Stimulated activated CD8-positive, alpha-beta memory T cell treated with anti-CD3 and anti-CD28 coated beads, Interleukin-12 subunit alpha, Interleukin-12 subunit beta, amount 100 ng/mL, for 1 hour (primary cell): Measurements from ENCODE around the gene PER3.
"Not testable (repeated sequence)": the region's sequence is repeated elsewhere in the genome, so short reads cannot be mapped to it uniquely, and the experiment has no call there.

Source experiments
- DNase-seq: peaks from one replicate; pipeline ENCODE4 v3.0.0-alpha.2; 2020; ENCODE audit warnings: low read depth

Gene PER3

DNA sequence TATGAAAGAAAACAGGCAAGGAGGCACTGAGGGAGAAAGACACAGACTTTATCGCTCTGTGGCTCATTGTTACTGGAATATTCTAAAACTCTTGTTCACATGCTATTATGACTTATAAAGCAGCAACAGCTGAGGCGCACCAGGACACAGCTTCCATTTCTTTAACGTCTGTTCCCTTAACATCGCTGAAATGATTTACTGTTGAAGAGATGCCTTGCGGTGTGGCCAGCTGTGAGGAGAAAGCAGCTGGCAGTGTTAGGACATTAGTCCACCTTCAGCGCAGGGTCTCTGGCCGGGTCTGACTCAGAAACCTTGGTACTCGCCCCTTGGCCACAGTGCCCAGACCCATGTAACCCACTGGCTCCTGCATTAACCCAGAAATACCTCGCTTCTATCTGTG lies 3.1 kb upstream of the PER3 start:
- no peak for DNase-seq

DNA sequence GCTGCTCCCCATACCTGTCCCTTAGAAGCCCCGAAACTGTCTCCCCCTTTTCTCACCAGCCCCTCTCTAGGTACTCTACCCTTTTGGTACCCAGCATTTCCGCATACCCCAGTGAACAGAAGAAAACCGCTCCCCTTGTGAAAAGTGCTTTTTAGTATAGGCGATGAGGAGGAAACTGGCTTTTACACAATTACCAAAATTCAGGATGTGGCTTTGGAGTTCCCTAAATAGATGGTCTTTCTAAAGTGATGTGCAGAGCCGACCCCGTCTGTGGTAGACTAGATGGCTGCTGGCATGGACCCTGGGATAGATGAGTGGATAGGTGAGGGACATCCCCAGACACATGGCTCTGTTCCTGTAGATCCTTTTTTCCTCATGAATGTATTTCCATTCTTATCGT lies 2.6 kb upstream of the PER3 start:
- DNase-seq: no peak

DNA sequence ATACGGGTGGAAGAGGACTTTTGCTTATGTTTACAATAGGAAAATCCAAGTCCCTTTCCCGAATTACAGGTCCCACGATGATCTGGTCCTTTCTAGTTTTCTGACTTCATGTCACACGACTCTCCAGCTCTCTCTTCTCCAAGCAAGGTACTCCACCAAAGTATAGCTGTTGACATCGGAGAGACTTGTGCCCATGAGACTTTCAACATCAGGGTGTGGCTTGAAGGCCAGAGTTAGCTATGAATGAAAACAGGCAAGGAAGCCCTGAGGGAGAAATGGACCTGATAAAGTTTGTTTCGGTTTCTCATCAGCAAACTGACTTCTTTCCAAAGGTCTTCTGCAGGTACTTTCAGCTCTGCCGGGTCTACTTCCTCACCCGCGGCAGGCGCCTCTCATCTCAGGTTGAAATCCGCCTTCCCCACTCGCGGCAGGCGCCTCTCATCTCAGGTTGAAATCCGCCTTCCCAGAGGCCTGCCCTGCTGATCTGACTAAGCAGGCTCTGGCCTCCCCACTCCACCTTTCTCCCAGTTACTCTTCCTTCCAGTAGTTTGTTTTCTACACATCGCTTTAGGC lies 2.1 kb upstream of the PER3 start:
- DNase-seq: no peak

DNA sequence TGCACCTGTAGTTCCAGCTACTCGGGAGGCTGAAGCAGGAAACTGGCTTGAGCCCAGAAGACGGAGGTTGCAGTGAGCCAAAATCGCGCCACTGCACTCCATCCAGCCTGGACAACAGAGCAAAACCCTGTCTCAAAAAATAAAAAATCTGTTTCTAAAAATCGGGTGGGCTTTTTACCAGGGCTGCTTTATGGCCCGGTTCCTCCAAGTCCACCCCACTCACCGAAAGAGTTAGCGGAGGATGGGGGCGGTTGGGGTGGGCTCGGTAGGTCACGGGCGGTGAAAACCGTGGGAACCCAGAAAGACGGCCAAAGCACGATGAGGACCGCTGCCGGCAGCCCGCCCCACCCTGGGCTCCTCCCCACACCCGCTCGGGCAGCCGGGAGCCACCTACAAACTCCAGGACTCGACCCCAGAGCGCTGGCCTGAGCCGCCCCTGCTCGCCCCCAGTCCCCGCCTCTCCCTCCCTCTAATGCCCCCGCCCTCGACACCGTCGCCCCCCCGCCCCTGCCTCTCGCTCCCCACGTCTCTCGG lies 846 bp upstream of the PER3 start:
- no peak for DNase-seq

DNA sequence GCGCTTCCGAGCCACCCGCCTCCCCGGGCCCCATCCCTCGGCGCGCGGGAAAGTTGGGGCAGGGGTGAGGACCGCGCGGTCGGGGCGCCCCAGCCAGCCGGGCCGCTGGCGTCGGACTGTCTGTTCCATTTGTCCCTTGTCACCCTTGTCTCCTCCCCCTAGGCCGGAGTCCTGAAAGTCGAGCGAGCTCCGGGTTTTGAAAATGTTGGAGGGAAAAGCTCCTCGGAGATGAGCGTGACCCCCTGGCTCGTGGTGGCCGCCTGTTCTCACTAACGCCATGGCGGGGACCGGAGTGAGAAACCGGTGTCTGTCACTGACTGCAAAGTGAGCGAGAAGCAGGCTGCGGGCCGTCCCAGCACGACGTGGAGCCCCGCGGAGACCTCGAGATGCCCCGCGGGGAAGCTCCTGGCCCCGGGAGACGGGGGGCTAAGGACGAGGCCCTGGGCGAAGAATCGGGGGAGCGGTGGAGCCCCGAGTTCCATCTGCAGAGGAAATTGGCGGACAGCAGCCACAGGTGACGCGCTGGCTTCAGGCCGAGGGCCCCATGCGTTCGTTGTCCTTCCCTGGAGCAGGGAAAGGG lies 491 bp downstream of the PER3 start:
- DNase-seq: no peak

DNA sequence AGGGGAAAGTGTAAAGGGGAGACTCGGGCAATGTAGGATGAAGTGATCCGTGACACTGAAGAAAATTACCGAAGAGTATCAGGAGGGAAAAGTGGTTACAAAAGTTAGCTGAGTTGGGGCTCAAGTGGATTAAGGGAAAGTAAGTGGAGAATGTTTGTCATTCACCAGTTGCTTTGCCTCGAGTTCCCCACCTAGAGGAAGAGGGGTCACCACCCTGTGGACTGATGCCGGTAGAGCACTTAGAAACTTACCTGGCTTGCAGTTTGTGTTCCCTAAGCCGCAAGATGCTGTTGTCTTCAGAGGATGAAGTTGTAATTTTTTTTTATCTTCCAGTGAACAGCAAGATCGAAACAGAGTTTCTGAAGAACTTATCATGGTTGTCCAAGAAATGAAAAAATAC lies 1.0 kb downstream of the PER3 start:
- no peak for DNase-seq

DNA sequence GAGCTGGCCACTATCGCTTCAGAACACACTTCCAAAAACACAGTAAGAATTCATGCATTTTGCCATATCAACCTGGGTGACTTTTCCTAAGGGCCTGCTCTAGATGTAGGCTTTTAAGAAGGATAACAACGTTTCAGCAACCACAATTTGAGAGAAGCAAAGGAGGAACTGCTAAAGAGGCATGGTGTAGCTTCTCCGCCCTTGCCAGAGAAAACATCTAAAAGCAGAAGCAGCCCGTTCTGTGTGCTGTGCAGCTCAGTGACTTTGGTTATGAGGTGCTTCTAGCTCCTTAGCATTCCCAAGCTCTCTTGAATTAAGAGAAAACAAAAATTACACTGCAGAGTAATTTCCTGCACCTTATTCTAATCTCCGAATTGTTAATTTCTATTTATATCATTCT lies 2.7 kb downstream of the PER3 start:
- no peak for DNase-seq

DNA sequence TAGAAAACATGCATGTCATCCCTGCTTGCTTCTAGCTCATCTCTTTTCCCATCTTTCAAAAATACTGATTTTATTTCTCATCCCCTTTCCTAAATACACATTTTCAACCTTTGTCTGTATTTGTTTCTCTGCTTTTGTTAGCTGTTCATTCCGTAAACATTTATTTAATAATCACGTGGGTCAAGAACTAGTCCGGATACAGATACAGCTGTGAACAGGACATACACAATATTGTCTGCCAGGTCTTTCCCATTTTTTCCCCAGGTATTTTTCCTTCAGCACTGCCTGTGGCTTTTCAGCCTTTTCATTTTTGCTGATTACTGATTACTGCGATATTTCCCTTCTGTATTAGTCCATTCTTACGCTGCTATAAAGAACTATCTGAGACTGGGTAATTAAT lies 5.7 kb downstream of the PER3 start:
- DNase-seq: no peak

DNA sequence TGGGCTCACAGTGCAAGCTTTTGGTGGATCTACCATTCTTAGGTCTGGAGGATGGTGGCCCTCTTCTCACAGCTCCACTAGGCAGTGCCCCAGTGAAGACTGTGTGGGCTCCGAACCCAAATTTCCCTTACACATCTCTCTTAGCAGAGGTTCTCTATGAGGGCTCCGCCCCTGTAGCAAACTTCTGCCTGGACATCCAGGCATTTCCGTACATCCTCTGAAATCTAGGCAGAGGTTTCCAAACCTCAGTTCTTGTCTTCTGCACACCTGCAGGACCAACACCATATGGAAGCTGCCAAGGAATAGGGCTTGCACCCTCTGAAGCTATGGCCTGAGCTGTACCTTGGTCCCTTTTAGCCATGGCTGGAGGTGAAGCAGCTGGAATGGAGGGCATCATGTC lies 6.9 kb downstream of the PER3 start:
- DNase-seq: not testable (repeated sequence)

DNA sequence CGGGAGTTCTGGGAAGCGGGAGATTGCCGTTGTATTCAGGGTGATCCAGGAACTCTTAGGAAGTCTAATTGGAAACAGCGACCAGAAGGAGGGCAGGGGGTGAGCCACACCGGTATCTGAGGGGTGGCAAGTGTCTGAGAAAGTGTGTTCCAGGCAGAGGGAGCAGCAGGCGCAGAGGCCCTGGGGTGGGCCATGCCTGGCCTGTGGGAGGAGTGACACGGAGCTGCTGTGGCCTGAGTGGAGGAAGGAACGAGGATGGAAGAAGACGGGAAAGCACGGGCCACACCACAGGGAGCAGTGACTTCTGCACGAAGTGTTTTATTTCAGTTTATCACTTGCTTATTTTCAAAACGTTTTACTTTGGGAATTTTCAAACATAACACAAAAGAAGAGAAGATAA lies 11.3 kb downstream of the PER3 start:
- DNase-seq: no peak

DNA sequence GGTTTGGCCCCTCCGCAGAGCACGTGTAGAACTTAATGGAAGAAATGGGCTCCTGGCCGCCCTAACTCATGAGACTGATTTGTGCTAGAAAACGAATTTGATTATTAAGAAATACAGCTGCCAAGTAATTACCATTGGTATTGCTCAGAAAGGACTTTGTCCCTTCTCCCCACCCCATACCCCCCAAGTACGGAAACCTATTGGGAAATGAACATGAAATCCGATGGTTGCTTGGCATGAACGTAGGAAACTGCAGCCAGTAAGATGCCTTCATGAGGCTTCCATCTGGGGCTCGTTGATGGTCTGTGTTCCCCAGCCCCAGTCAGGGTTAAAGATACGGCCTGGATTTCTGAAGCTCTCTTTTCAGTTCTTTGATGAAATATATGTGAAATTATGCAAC lies 21.4 kb downstream of the PER3 start:
- DNase-seq: no peak

DNA sequence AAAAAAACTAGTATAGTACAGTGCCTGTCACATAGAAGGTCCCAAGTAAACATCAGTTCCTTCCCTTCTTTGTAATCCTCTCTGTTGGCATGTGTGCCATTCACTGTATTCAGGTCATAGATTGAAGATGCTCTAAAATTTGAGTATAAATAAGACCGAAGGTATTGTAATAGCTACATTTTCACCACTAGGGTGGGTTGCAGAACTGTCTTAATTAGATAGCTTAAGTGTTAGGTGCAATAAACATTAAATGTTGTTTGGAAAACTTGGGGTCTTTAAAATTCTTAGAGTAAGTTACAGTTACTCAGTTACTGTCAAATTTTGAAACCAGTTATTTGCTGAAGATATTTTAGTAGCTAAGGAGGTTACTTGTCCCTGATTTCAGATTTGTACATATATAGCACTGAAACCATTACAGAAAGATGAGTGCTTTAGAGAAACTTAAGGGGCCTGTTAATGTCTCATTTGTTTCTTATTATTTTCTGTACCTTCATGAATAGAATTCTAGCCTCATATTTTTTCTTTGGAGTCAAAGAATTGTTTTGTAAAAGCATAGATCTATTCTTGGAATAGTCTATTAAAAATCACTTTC lies 24.3 kb downstream of the PER3 start:
- DNase-seq: no peak

DNA sequence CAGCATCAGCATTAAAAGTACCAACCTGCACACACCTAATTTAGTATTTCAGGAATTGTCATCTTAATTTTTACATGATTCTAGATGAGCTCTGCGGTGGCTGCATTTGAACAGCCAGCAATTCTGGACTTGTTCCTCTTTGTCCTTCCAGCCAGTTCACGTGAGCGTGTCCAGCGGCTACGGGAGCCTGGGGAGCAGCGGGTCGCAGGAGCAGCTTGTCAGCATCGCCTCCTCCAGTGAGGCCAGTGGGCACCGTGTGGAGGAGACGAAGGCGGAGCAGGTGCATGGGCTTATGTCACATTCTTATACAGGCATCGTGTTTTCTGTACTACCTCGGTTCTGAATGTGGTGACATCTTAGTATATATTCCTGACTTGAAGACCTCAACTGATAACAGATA lies 25.7 kb downstream of the PER3 start:
- DNase-seq: no peak

DNA sequence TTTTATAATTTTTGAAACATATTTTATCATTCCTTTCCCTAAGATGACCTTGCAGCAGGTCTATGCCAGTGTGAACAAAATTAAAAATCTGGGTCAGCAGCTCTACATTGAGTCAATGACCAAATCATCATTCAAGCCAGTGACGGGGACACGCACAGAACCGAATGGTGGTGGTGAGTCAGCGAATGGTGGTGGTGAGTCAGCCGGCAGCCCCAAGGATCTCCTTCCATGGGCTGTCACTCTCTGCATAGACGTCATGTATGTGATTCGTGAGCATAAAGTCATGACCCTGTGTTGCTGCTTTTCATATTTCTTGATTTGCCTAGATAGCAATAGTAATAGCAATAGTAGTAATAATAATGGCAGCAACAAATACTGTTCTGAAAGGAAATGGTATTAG lies 26.3 kb downstream of the PER3 start:
- DNase-seq: no peak

DNA sequence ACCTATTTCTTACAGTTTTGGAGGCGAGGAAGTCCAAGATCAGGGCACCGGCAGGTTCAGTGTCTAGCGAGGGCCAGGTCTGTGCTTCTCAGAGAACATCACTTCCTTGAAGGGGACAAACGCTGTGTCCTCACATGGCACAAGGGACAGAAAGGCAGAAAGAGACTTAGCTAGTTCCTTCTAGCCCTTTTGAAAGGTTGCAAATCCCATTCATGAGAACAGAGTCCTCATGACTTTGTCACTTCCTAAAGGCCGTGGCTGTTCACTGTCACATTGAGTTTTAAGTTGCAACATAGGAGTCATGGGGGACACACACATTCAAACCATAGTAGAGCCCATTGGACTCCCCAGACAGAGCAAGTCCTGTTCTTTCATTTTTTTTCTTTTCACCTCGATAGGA lies 27.4 kb downstream of the PER3 start:
- no peak for DNase-seq

DNA sequence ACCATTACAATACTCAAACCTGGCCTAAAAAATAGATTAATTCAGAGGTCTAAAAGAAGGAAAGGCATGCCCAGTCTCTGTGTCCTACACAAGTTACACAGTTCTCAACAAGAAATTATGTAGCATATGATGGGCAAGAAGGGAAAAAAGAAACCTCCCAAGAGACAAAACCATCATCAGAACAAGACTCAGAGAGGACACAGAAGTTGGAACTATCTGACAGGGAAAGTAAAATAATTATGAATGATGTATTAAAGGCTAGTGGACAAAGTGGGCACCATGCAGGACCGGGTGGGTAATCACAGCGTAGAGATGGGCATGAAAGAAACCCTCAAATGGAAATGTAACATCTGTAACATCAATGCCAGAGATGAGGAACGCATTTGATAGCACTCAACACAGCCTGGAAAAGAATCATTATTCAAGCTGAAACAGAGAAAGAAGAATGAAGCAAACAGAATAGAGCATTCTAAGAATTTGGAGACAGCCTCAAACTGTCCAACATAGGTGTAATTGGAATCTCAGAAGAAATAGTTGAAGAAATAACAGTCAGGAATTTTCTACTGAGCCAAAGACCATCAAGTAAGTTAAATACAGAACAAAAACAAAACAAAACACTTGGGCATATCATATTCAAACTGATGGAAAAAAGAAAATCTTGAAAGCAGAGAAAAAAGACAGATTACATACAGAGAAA lies 29.7 kb downstream of the PER3 start:
- no peak for DNase-seq

DNA sequence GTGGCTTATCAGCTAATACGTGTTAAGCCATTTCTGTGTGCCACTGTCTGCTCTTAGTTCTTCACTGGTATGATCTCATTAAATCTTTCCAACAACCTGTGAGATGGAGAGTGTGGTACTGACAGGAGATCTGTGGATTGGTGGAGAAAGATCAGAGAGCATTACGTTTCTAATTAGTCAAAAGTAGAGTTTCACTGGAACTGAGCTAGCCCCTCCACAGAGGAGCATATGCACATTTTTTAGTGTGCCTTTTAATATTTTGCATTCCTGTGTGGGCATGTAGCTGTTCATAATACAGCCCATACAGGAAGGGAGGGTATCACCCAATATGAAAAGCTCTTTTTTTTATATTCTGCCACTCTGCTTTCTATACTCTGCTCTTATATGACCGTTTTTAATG lies 37.2 kb downstream of the PER3 start:
- no peak for DNase-seq

DNA sequence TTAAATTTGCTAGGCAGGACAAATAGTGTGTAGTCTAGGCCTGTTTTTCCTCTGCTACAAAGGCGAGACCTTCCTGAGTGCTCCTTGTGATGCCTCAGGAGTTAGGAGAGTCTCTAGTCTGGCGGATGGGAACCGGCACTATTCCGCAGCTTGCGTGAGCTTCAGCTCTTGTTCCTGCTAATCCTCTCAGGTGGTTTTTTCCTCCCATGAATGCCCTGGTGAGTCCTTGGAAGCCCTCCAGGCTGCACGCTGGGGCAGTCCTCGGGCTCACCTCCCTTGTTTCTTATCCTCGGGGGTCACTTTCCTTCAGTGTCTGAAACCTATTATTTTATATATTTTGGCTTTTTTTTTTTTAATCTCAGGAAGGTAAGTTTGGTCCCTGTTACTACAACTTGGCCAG lies 40.6 kb downstream of the PER3 start:
- no peak for DNase-seq

DNA sequence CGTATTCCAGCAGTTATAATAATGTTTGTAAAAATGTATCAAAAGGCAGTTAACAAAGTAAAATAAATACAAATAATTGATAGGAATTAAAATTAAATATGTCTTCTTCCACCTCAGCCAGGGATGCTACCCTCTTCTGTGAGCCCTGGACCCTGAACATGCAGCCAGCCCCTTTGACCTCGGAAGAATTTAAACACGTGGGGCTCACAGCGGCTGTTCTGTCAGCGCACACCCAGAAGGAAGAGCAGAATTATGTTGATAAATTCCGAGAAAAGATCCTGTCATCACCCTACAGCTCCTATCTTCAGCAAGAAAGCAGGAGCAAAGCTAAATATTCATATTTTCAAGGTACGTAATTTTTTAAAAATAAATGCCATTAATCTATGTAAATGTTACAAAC lies 42.3 kb downstream of the PER3 start:
- no peak for DNase-seq

DNA sequence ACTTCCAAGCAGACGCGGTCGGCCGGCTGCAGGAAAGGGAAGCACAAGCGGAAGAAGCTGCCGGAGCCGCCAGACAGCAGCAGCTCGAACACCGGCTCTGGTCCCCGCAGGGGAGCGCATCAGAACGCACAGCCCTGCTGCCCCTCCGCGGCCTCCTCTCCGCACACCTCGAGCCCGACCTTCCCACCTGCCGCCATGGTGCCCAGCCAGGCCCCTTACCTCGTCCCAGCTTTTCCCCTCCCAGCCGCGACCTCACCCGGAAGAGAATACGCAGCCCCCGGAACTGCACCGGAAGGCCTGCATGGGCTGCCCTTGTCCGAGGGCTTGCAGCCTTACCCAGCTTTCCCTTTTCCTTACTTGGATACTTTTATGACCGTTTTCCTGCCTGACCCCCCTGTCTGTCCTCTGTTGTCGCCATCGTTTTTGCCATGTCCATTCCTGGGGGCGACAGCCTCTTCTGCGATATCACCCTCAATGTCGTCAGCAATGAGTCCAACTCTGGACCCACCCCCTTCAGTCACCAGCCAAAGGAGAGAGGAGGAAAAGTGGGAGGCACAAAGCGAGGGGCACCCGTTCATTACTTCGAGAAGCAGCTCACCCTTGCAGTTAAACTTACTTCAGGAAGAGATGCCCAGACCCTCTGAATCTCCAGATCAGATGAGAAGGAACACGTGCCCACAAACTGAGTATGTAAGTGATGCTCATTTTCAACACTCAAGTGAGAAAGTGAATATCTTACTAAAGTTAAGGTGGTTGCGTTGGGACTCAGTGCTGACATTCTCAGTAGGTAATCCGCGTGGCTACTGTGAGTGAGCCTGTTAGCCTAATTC lies 43.2 kb downstream of the PER3 start:
- DNase-seq: no peak

DNA sequence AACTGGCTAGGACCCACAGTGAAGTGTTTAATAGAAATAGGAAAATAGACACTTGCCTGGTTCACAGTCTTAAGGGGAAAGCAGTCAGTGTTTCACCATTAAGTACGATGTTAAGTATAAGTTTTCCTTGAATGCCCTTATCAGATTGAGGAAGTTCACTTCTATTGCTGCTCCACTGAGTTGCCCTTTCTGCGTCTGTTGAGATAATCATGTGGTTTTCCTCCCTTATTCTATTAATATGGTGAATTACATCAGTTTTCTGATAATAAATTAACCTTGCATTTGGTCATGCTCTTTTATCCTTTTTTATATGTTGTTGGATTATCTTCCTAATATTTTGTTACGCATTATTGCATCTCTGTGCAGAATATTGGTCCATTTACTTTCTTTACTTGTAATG lies 47.4 kb downstream of the PER3 start:
- DNase-seq: no peak

DNA sequence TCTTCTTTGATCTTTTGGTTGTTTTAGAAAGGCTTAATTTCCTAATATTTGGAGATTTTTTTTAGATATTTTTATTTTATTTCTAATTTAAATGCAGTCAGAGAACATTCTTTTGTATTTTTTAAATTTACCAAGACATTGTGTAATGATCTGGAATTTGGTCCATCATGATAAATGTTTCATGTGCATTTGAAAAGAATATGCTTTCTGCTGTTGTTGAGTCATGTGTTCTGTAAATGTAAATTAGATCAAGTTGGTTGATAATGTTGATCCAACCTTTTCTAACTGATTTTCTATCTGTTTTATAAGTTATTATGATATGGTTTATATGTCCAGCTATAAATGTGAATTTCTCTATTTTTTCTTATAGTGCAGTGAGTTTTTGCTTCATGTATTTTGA lies 48.9 kb downstream of the PER3 start:
- DNase-seq: no peak

DNA sequence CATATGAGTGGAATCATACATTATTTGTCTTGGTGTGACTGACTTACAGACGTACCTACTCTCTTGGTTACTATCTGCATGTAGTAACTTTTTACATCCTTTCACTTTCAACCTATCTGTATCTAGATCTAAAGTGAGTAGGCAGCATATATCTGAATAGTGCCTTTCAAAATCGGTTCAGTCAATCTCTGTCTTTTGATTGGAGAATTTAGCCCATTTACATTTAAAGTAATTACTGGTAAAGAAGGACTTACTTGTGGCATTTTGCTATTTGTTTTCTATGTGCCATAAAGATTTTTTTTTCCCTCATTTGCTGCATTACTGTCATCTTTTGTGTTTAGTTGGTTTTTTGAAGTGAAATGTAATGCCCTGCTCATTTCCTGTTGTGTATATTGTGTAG lies 54.6 kb downstream of the PER3 start:
- no peak for DNase-seq
